Measurements from ENCODE around the gene MAP3K3. TPM values are rescaled to one million over a fixed set of nuclear protein-coding genes. Genes with fewer than 3 reads are reported as not detected.

The MAP3K3 gene
- 13.5 to 19.5 TPM (median 16.3 TPM) in 5 replicates for total RNA-seq (2022; extraction: Qiagen RNA extraction; ENCODE audit: low read depth)

DNA sequence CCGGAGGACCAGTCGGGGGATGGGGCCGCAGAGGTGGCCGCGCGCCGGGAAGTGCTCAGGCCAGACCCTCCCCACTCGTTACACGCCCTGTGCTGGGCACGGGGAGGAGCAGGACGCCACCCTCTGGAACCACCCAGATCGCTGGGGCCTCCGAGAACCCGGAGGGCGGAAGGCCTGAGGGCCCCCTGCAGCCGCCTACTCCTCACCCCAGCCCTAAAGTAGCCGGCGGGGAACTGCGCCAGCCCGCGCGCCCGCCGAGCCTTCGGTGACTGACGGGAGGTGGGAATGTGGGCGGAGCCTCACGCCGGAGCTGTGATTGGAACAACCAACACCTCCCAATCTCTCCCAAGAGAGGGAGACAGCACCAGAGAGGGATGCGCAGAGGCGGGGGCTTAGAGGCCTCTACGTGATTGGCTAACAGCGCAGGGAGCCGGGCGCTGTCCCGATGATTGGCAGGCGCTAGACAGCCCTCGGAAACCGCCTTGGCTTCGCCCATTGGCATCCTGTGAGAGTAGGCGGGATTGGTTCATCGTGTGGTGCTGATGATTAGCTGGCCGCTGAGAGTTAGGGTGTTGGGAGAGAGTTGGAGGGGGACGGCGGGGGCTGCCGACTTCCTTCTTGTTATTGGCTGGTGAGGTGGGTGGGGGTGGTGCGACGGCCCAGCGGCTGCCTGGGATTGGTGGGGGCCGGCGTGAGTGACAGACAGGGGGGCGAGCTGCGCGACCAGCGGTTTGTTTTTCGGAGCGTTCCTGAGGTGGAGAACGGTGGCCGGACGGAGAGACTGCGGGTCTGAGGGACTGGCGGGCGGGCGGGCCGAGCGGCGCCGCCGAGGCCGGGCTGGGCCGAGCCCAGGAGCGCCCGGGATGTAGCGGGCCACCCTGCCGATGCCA lies at the start of gene MAP3K3:
MAP3K3 (plus strand) TSS at position 734 of the 890 bp plus-strand sequence. CDS start 343 bp downstream, outside the sequence.

DNA sequence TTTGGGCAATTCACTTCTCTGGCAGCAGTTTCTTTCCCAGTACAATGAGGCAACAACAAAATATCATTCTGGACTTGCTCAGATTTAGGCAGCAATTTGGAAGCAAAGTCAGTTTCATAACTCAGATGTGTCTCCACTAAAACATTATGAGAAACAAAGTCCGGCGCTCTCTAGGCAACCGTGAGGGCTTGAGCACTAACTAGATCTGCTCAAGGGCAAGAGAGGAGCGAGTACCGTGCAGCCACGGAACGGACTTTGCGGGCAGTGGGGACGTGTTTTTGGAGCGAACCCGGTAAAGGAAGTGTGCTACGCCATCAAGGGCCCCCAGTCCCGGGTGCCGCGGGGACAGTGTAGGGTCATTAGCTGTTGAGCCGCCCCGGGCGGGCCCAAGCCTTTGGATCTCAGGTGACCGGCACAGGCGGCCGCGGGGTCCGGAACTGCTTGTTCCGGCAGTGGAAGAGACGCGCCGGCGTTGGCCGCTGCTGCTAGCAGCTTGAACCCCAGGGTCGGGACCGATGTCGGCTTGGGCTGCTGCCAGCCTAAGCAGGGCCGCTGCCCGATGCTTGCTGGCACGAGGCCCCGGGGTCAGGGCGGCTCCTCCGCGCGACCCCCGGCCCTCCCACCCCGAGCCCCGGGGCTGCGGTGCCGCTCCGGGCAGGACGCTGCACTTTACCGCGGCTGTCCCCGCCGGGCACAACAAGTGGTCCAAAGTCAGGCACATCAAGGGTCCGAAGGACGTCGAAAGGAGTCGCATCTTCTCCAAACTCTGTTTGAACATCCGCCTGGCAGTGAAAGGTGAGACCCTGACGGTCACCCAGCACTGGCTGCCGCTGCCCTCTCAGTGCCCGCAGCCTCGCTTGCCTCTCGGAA lies 21.4 kb upstream of the MAP3K3 start, which contains the start of gene TACO1:
TACO1 (plus strand) TSS at position 327 of the 870 bp plus-strand sequence; CDS start at position 516, 189 bp downstream.

DNA sequence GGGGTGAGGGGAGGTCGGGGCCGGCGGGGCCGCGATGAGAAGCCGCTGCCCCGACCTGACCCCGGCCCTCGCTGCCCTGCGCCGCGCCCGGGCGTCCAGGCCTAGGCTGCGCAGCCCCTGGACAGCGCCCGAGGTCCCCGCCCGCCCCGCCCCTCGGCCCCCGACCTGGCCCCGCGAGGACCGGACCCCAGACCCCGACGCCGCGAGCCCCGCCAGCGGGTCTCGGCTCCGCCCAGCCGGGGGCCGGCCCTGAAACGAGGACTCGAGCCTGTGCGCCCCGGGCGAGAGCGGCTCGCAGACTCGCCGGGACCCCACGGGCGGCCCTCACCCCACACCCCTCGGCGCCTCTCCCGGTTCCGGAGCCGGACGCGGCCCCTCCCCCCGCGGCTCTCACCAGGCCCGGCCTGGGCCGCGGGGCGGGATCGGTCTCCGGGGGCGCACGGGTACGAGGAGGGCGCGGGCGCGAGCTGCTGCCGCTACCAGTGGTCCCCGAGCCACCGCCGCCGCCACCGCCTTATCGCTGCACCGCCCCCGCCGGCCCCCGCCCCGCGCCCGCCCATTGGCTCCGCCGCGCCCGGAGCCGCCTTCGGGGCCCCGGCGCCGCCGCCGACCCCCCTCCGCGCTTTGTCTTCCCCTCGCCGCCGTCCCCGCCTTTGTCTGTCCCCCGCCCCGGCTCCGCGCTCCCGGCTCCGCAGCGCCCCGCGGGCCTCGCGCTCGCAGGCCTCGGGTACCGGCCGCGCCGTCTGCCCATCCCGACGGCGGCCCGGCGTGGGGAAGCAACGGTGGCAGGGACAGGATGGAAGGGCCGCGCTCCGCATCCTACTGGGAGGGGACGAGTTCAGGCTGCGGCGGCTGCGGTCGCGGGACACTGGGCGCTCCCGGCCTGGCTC lies 77.7 kb downstream of the MAP3K3 start, which contains the start of gene LIMD2:
LIMD2 (minus strand) TSS at position 488 of the 890 bp plus-strand sequence. CDS start 827 bp downstream, outside the sequence.

DNA sequence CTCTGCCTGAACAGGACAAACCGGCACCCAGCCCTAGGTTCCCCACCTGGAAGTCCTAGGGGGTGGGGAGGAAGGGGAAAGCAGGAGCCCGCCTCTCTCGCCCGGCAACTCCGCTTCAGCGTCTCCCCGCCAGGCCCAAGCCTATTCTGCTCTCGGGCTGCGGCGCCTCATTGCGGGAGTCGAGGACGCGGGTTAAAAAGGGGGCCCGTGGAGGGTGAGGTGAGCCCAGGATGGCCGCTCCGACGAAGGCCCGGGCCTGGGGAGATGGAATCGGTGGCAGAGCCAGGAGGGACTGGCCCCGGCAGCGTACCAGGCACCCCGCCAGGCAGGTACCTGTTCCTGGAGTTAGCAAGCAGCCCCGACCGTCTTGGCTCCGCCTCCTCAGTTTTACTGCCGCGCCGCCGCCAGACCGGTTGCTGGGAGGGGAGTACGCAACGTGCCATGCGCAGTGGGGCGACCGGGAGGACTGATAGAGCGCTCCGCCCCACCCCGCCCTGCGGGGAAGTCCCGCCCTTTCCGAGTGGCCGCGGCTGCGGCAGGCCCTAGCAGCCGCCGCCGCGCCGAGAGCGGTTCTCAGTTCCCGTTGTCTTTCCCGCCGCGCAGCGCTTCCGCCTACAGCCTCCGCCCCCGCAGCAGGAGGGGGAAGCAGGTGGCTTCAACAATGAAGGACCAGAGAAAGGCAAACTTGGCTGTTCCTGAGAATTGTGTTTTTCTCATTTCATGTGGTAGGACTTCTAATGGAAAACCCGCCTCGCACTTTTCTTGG lies 119.4 kb downstream of the MAP3K3 start, which contains the start of gene STRADA:
STRADA (minus strand) TSS at position 392 of the 766 bp plus-strand sequence. CDS start 13,430 bp downstream, outside the sequence.

Other genes with a start within 250 kb of the MAP3K3 start
- gene CYB561, start 176.1 kb upstream of the MAP3K3 start, total RNA-seq (2022; extraction: Qiagen RNA extraction; ENCODE audit: low read depth) = 28.4 to 32.0 TPM (median 29.1 TPM) in 5 replicates
- 0.21 to 0.57 TPM (median 0.37 TPM) in 5 replicates for gene ACE, start 145.4 kb upstream of the MAP3K3 start, total RNA-seq (2022; extraction: Qiagen RNA extraction; ENCODE audit: low read depth)
- gene KCNH6, start 99.1 kb upstream of the MAP3K3 start, total RNA-seq (2022; extraction: Qiagen RNA extraction; ENCODE audit: low read depth) = not detected in 5 replicates
- gene DCAF7, start 71.9 kb upstream of the MAP3K3 start, total RNA-seq (2022; extraction: Qiagen RNA extraction; ENCODE audit: low read depth) = 49.5 to 66.7 TPM (median 62.2 TPM) in 5 replicates
- 51.3 to 56.5 TPM (median 54.4 TPM) in 5 replicates for gene TACO1, start 21.5 kb upstream of the MAP3K3 start, total RNA-seq (2022; extraction: Qiagen RNA extraction; ENCODE audit: low read depth)
- gene LIMD2, start 77.7 kb downstream of the MAP3K3 start, total RNA-seq (2022; extraction: Qiagen RNA extraction; ENCODE audit: low read depth) = 9.6 to 12.7 TPM (median 11.0 TPM) in 5 replicates
- 24.9 to 30.7 TPM (median 27.0 TPM) in 5 replicates for gene STRADA, start 119.4 kb downstream of the MAP3K3 start, total RNA-seq (2022; extraction: Qiagen RNA extraction; ENCODE audit: low read depth)
- gene CCDC47, start 151.2 kb downstream of the MAP3K3 start, total RNA-seq (2022; extraction: Qiagen RNA extraction; ENCODE audit: low read depth) = 99.5 to 128 TPM (median 109 TPM) in 5 replicates
- 94.9 to 104 TPM (median 99.5 TPM) in 5 replicates for gene DDX42, start 151.8 kb downstream of the MAP3K3 start, total RNA-seq (2022; extraction: Qiagen RNA extraction; ENCODE audit: low read depth)
- 212 to 238 TPM (median 224 TPM) in 5 replicates for gene PSMC5, start 205.0 kb downstream of the MAP3K3 start, total RNA-seq (2022; extraction: Qiagen RNA extraction; ENCODE audit: low read depth)
- gene FTSJ3, start 205.2 kb downstream of the MAP3K3 start, total RNA-seq (2022; extraction: Qiagen RNA extraction; ENCODE audit: low read depth) = 58.9 to 69.1 TPM (median 61.6 TPM) in 5 replicates
- gene SMARCD2, start 220.3 kb downstream of the MAP3K3 start, total RNA-seq (2022; extraction: Qiagen RNA extraction; ENCODE audit: low read depth) = 50.3 to 66.7 TPM (median 60.9 TPM) in 5 replicates